ENCODE results near the gene SLC9A6.

DNA sequence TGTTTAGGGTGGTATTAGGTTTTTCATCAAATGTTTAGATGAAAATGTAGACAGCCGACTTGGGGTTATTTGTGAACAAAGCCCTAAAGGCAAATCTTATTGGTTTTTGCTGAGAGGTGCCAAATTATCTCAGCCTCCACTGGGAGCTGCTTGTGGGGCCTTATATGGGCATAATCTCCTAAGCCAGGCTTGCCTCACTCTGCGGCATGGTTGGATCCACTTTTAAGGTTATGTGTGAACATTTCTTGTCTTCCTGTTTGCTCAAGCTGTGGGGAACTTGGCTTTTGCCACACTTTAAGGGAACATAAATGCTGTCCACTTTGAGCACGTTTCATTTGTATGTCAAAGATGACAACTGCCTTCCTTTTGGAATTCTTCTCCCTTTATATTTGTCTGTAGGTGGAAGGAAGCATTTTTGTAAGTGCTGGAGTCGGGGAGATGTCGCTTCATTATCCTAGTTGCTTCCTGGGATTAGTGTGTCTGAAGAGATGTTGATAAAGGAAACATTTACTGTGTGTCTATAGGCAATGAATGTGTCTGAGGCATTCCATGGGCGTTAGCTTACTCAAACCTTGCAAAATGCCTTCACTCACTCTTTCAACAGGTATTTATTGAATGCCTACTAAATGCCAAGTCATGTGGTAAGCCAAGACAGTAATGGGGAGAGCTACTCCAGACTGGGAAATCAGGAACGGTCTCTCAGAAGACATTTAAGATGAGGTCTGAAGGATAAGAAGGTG, 78.3 kb downstream of the SLC9A6 start:
- TF ChIP-seq CTCF (IDR thresholded peaks at IDR 0.05) = no peak
- no peak for TF ChIP-seq POLR2A (IDR thresholded peaks at IDR 0.05)
